DMS 273 treated with DMSO at 0.1 percent for 48 hours (cell line): ENCODE results near the gene GPR61.

ENCODE experiments used
- DNase-seq: peaks from one replicate; lab custom pipeline; 2025; lab: John Stamatoyannopoulos, UW

Gene GPR61

DNA sequence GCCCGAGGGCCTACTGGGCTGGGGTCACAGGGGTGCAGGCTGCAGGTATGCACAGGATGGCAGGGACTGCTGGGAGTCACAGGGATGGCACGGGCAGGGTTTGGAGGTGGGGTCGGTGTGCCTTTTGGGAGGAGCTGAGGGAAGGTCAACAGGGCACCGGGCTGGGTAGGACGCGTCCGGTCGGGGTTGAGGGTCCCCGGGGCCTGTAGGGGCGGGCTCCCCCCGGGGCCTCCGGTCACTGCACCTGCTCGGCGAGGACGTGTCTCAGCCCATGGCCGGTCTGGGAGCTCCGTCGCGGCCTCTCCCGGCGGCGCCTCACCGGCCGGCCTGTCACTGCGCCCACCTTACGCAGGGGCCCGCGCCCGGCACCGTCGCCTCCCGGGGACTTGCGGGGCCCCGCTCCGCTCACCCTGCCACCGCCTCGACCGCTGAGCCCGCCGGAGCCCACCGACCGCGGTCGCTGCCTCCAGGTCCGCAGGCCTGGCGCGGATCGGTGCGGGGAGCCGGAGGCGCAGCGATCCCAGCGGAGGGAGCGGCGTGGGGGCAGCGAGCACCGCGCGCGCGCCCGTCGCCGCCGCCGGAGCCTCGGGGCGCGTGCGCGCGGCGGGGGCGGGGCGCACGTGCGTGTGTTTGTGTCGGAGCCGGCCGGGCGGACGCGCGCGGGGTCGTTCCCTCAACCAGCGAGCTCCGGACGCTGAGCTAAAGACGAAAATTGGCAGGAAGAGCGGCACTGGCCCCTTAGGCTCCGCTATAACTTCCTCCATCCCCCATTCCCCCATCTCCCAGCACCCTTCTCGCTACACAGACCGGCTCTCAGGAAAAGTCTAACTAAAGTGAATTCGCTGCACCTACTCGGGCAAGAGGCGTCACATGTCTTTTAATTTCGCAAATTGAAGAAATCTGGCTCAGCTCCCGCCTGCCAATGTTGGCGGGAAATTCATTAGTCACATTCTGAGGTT, 30.2 kb upstream of the GPR61 start, which contains the start of gene AMIGO1:
AMIGO1 (minus strand) TSS at position 552 of the 959 bp plus-strand sequence. CDS start 815 bp downstream, outside the sequence.
- DNase-seq = peak; percentile 16

- DNase-seq = no peak
Observed at GRCh38 chr1:109513110-109513710, 26.5 kb upstream of the GPR61 start.

GRCh38 chr1:109514846-109515245, 24.8 kb upstream of the GPR61 start:
- no peak for DNase-seq

- DNase-seq = peak; percentile 55
Observed at GRCh38 chr1:109516872-109517271, 22.8 kb upstream of the GPR61 start.

- no peak for DNase-seq
Observed at GRCh38 chr1:109517337-109517736, 22.3 kb upstream of the GPR61 start.

DNA sequence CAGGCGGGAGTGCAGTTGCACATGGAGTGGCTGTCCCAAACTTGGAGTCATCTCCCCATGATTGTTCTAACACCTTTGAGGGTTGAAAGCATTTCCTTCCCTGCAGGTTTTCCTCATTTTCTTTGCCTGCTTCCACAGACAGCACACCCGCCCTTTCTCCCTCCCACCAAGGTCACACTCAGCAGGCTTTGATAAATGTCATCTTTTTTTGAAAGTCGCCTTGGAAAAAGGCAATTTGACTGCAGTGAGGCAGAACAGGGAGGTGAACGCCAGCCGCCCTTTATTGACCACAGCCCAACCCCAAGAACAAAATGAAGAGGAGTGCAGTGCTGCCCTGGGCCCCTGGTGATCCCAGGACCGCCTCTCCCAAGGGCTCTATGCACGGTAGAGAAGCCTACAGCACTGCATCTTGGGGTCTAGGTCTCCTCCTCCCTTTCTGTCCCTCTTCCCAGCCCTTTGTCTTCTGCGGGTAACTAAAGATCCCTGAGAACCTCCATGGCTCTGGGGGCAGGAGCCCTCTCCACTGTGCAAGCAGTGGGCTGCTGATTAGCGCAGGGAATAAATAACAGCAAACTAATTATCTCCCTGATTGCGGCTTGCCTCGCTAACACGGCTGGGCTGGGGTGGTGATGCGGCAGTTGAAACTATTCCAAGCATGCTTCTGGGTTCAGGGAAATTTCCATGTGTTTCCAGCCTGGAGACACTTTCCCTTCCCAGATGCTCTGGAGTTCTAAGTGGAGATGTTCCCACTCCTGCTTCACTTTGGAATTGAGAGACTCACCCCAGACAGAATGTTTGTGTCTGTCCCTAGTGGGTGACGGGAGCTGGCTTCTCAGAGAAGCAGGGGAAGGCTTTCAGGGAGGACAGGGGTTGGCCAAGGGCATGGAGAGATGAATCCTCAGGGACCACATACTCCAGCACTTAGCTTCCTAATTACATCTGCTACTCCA, 18.4 kb upstream of the GPR61 start:
- DNase-seq = no peak

GRCh38 chr1:109522026-109522425, 17.6 kb upstream of the GPR61 start:
- DNase-seq = no peak

GRCh38 chr1:109523706-109524105, 16.0 kb upstream of the GPR61 start:
- DNase-seq = no peak

GRCh38 chr1:109527098-109527811, 12.4 kb upstream of the GPR61 start:
- no peak for DNase-seq

DNA sequence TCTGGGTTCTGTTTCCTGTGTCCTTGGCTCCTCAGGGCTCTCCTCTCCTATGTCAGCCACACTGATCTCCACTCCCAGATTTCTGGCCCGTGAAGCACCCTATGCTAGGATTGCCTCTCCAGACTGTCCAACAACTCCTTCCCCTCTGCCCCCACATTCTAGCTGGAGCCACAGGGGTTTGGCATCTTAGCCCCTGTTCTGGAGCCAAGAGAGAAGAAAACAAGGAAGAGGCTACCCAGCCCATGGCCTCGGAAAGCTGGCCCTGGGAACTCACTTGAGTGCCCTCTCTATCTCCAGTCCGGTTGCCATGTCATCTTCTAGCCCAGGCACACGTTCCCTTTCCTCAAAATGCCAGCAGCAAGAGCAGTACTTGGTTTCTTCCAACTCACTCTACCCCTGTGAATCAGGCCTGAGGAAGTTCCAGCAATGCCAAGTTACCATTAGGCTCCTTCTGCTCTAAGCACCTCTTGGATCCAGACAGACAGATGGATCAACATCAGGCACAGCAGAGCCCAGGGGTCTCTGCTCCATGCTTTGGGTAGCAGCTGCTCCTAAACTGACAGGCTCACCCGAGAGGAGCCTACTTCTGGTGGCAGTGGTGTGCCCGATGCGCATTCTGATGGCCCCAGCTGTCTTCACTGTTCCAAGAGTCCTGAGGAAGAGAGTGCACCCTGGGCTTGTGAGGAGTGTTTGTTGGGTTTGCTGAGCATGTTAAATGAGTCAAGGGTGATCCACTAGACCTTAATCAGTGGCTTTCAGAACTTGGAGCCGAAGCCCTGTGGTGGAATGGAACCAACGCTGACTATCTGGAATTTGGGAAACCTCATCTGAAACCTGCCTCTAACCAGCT, 11.6 kb upstream of the GPR61 start:
- DNase-seq = peak; percentile 69

DNA sequence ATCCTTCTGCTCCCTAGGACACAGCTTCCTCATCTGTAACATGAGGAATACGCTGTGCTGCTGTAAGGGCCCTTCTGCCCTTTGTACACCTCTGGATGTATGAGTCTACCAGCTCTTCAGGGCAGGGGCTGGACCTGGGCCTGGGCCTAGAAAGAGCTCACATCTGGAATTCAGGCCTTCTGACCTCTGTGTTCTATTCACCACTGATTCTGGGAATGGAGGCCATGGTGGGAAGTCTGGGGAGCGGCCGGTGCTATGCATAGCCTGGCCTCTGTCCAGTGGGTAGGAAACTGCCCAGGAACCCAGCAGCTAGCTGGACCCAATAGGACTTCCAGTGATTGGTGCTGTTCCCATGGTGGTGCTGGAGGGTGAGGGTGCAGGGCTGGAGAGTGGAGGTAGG, 11.0 kb upstream of the GPR61 start:
- DNase-seq = no peak

DNA sequence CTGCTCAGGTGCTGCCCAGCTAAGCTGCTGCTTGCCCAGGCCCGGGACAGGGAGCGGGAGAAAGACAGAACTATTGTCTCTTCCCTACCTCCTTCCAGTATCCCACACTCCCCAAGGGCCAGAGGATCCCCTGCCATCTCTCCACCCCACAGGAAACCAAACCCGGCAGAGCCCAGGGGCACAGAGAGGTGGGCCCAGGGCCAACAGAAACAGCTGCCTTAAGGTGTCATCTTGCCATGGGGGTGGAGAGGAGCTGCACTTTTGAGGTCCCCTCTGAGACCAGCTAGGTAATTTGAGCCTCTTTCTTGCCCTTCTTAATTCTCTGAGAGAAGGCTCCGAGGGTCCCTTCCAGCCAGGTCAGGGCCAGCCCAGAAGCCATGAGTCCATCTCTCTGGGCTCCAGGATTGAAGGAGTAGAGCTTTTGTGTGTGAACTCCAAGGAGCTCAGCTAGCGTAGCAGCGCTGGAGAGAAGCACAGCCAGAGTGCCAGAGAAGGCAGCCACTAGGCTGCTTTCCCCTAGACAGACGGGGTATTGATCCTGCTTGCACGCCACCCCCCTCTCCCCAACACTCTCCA, 9.7 kb upstream of the GPR61 start:
- peak; percentile 91 for DNase-seq

- DNase-seq = peak; percentile 92
Observed at GRCh38 chr1:109530457-109531087, 9.1 kb upstream of the GPR61 start.

DNA sequence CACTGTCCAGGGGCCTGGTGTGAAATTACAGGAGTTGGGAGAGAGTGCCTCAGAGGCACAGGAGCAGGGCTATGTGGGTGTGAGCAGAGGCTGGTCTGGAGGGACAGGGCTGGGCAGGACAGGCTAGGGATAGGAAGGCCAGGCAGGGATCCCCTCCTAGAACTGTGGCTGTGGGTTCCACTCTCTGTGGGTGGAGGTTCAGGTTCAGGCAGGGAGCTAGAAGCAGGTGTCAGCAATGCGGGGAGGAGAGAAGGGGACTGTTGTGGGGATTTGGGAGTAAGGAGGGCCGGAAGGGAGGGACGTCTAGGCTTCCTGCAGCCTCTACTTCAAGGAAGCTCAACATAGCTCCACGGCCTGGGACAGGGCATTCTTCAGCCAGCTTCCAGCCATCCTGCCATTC, 8.3 kb upstream of the GPR61 start:
- no peak for DNase-seq

DNA sequence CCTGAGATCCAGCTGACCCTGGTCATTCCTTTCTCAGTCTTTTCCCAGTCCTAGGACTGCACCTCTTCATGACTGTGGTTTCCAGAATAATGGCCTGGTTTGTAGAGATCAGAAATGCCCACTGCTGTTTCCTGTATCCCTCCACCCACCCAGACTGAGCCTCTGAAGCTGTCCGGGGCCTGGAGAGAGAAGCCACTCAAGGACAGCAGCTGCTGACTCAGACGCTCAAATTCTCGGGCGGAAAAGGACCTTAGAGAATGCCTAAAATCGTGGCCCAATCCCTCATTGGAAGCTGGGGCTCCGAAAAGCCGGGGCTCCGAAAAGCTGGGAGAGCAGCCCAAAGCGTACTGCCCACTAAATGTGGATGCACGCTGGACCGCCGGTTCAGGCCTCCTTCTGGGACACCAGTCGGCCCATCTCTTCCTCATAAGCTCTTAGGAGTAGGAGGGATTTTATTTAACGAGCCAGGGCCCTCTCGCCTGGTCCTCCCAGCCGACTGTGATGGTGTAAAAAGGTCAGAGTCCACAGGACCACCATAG, 7.8 kb upstream of the GPR61 start:
- no peak for DNase-seq

- peak; percentile 67 for DNase-seq
Observed at GRCh38 chr1:109532365-109533136, 7.1 kb upstream of the GPR61 start.

DNA sequence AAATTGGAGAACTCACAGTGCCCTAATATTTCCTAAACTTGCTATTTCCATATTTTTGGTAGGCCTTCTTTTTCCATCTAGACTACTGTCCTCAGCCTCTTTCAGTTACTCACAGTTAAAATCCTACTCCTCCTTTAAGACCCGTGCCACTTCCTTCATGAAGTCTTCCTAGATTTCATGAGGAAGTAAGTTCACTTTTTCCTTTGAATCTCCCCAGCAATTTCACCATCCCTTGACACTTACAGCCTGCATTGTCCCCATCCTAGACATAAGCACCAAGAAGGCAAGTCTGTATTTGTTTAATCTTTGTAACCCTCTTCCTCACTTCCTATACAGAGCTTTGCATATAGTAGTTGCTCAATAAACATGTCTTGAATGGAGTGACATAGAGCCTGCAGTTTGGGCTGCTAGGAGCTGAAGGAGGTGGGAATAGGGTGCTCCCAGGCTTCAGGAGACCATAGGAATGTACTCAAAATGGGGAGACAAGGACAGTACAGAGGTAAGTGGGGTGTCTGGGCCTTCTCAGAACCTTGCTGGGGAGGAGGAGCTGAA, 5.3 kb upstream of the GPR61 start:
- DNase-seq = no peak

DNA sequence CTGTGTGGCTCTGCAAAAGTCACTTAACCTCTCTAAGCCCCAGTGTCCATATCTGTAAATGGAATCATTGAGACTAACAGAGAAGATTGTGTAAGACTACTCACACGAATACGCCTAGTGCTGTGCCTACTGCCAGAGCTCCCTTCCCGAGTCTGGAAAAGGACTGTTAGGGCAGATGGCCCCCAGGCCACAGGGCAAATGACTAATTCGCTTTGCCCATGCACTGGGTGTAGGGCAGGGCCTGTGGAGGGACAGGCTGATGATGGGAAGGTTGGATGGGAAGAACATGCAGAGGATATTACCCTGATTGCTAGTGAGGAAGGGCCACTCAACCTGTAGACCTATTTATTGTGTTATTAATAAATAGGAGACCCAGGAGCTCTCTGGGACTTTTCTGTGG, 4.2 kb upstream of the GPR61 start:
- DNase-seq = no peak
